ENCODE results near the gene PRPH. TPM values are rescaled to one million over a fixed set of nuclear protein-coding genes. Genes with fewer than 3 reads are reported as not detected.

PRPH gene
- total and polyA plus RNA-seq, 2 of the 8 experiments (the other 6 are each of a cell fraction or from before 2014, with no cell fraction given), result 0.79 to 1.4 TPM

DNA sequence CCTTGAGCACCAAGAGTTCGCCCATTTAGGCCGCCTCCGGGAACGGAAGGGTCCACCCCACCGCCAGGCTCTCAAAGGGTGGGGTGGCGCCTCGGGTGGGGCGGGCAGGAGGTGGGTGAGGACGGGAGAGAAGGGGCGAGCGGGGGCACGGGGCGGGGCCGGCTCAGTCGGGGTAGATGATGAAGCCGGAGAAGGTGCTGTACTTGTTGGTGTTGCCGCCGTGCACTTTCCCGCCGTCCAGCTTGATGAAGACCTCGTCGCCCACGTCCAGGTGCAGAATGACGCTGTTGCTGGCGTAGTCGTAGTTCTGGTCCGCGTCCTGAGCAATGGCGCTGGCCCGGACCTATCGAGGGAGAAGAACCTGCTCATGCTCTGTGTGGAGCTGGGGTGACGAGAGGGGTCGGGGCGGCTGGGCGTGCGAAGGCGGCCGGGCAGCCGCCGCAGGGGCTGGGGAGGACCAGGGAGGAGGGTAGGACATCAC is 38.0 kb downstream of the PRPH start:
- TF ChIP-seq CBX5 (IDR thresholded peaks at IDR 0.05; ENCODE audit: low read depth, low read length) (no peak), CREB1 (IDR thresholded peaks at IDR 0.05) (peak; percentile 15; the same call in 1 of the 2 replicates), HDAC2 (IDR thresholded peaks at IDR 0.05; ENCODE audit: borderline replicate concordance in 1 of 2, low read depth in 2 of 2, low read length in 2 of 2) (no peak), EZH2 (IDR thresholded peaks at IDR 0.05; ENCODE audit: low read depth, low read length, severe bottlenecking) (peak; percentile 63), SRF (IDR thresholded peaks at IDR 0.05; ENCODE audit: low read depth, low read length) (no peak), RFX5 (IDR thresholded peaks at IDR 0.05; ENCODE audit: borderline replicate concordance, low read depth, low read length) (no peak)
- TF ChIP-seq, protein P1, sequence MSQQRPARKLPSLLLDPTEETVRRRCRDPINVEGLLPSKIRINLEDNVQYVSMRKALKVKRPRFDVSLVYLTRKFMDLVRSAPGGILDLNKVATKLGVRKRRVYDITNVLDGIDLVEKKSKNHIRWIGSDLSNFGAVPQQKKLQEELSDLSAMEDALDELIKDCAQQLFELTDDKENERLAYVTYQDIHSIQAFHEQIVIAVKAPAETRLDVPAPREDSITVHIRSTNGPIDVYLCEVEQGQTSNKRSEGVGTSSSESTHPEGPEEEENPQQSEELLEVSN (IDR thresholded peaks at IDR 0.05), result peak; percentile 58; the same call in 1 of the 2 replicates
- no peak overlapping the region for H2BK12ac ChIP-seq (ENCODE audit: low read depth, low read length)
- H3K79me2 ChIP-seq (ENCODE audit: control insufficient read depth in 1 of 2, insufficient read depth in 2 of 2, low read length in 2 of 2), result no peaks in the 10 kb centered on the region
- H3K18ac ChIP-seq (ENCODE audit: extremely low read depth, low read length), result no peak overlapping the region; the same call in 1 of the 2 replicates
- H3K4ac ChIP-seq (replicated peaks; ENCODE audit: insufficient read length, low read depth, low read length), result no peak overlapping the region
- H2BK20ac ChIP-seq (ENCODE audit: low read length), result no peak overlapping the region
- H3K9me3 ChIP-seq (ENCODE audit: insufficient read depth in 2 of 2, low read depth in 1 of 2, low read length in 1 of 2), result peaks cover 0 to 6% of the 10 kb centered on the region in 2 experiments; a peak in 1 of 4 replicates
- no peak overlapping the region for H4K91ac ChIP-seq (replicated peaks; ENCODE audit: insufficient read length, low read length)
- no peak overlapping the region for H2BK15ac ChIP-seq (ENCODE audit: low read length)
- no peak overlapping the region for H4K5ac ChIP-seq (ENCODE audit: insufficient read length, low read depth, low read length)
- H3K4me2 ChIP-seq (ENCODE audit: insufficient read depth in 1 of 2, low read depth in 2 of 2, low read length in 2 of 2), result peak overlapping the region; percentile 62 to 85
- H4K8ac ChIP-seq (ENCODE audit: extremely low read depth, insufficient read depth, low read length), result no peak overlapping the region
- peaks cover 8 to 9% of the 10 kb centered on the region in 2 experiments for H4K20me1 ChIP-seq (replicated peaks in 1 of 2; ENCODE audit: control insufficient read depth in 1 of 2, insufficient read depth in 2 of 2, low read length in 2 of 2)
- H2AK5ac ChIP-seq (ENCODE audit: low read depth, low read length), result no peak overlapping the region
- no peak overlapping the region for H2BK120ac ChIP-seq (replicated peaks; ENCODE audit: low read depth, low read length)
- no peak for FAIRE-seq
- no peak for DNase-seq (ENCODE audit: low read depth in 1 of 2, low spot score in 2 of 2)
- H3K23me2 ChIP-seq (ENCODE audit: low read depth, low read length), result peaks cover 7% of the 10 kb centered on the region; the same call in 1 of the 2 replicates
- H3K4me3 ChIP-seq (ENCODE audit: extremely low read depth in 1 of 4, insufficient read depth in 2 of 4, low read depth in 3 of 4, low read length in 4 of 4), result peak overlapping the region; percentile 9 to 51 (median 22); a peak in 4 of 8 replicates
- no peak overlapping the region for H2AFZ ChIP-seq (ENCODE audit: low read length)
- H3K23ac ChIP-seq (ENCODE audit: insufficient read length), result no peak overlapping the region
- no peak overlapping the region for H3K14ac ChIP-seq (ENCODE audit: insufficient read length)
- ChIA-PET POLR2A (ENCODE audit: partially characterized antibody) (interaction anchor here (1.1 to 6.2 kb wide), 8 partner anchors 10 to 224 kb away, joined by 3 to 37 read pairs (median 6); partner anchors contain the start of gene TROAP), CTCF (ENCODE audit: partially characterized antibody) (interaction anchor here (0.6 to 12.7 kb wide), 12 partner anchors 10 to 247 kb away, joined by 3 to 276 read pairs (median 18); partner anchors contain the start of genes DNAJC22, PRPH and TROAP)
- H3K9ac ChIP-seq (replicated peaks in 1 of 4; ENCODE audit: extremely low read depth in 1 of 4, low read depth in 3 of 4, low read length in 3 of 4), result no peak overlapping the region
- H2BK5ac ChIP-seq (ENCODE audit: low read depth, low read length), result no peak overlapping the region
- WGBS, 2 experiments (ENCODE audit: extremely low coverage in 1 of 2, insufficient coverage in 1 of 2, insufficient read length in 1 of 2, insufficient replicate concordance in 2 of 2, low coverage in 1 of 2, low lambda C conversion rate in 2 of 2, missing lambda C conversion rate in 1 of 2), result 56% methylated on average over 23 of the region's 40 CpGs; no CpG with 5 or more reads in 1 of the 2 experiments
- no peaks in the 10 kb centered on the region for H3K79me1 ChIP-seq (ENCODE audit: low read depth, low read length)
- peaks cover 0 to 9% (median 4%) of the 10 kb centered on the region in 4 experiments; a peak in 6 of 7 replicates for H3K4me1 ChIP-seq (replicated peaks in 1 of 4; ENCODE audit: control insufficient read depth in 3 of 4, insufficient read depth in 4 of 4, low read length in 3 of 4)
- H3K56ac ChIP-seq (replicated peaks; ENCODE audit: insufficient read length, low read depth, low read length), result no peak overlapping the region
- H3K27me3 ChIP-seq (replicated peaks in 1 of 4; ENCODE audit: control insufficient read depth in 3 of 4, extremely low read depth in 1 of 4, insufficient read depth in 3 of 4, low read length in 3 of 4), result peaks cover 44 to 63% (median 55%) of the 10 kb centered on the region in 4 experiments
- H3K27ac ChIP-seq (ENCODE audit: low read depth, low read length), result no peak overlapping the region
- peaks cover 5 to 24% (median 13%) of the 10 kb centered on the region in 4 experiments; a peak in 7 of 8 replicates for H3K36me3 ChIP-seq (ENCODE audit: control insufficient read depth in 2 of 4, insufficient read depth in 4 of 4, low read length in 3 of 4)

Data from H1 (cell line).